Measurements from ENCODE around the gene ASB1. TPM values are rescaled to one million over a fixed set of nuclear protein-coding genes. Genes with fewer than 3 reads are reported as not detected.

The ASB1 gene
- total and polyA plus RNA-seq, 2 of the 13 experiments (the other 11 are each of a cell fraction or from before 2014, with no cell fraction given), result 48.6 to 49.2 TPM

GRCh38 chr2:238441262-238442114 lies 14.8 kb downstream of the ASB1 start (continued):
- TF ChIP-seq ZBTB7B (CRISPR knock-in tag; IDR thresholded peaks at IDR 0.05) (peak; percentile 96), ISL2 (CRISPR knock-in tag; IDR thresholded peaks at IDR 0.05) (peak; percentile 42; the same call in 1 of the 2 replicates), EED (CRISPR knock-in tag; IDR thresholded peaks at IDR 0.05) (no peak), ZFP36 (IDR thresholded peaks at IDR 0.05; ENCODE audit: borderline replicate concordance, low read depth, low read length, partially characterized antibody) (peak; percentile 55), ZSCAN20 (CRISPR knock-in tag; IDR thresholded peaks at IDR 0.05; ENCODE audit: borderline replicate concordance) (no peak; the same call in 1 of the 2 replicates), ZNF546 (CRISPR knock-in tag; conservative IDR thresholded peaks at IDR 0.05) (no peak), ZNF441 (CRISPR knock-in tag; IDR thresholded peaks at IDR 0.05; ENCODE audit: borderline replicate concordance) (peak; percentile 70), SMARCC2 (IDR thresholded peaks at IDR 0.05) (no peak), ZNF724P (CRISPR knock-in tag; IDR thresholded peaks at IDR 0.05; ENCODE audit: borderline replicate concordance) (peak; percentile 79; the same call in 1 of the 2 replicates), ZNF20 (CRISPR knock-in tag; IDR thresholded peaks at IDR 0.05) (no peak), YY1 (IDR thresholded peaks at IDR 0.05; ENCODE audit: insufficient read depth, insufficient replicate concordance, low read depth, low read length) (no peak), REPIN1 (CRISPR knock-in tag; IDR thresholded peaks at IDR 0.05; ENCODE audit: borderline replicate concordance, low read depth) (peak; percentile 60; the same call in 1 of the 2 replicates), ZNF883 (CRISPR knock-in tag; IDR thresholded peaks at IDR 0.05; ENCODE audit: not compliant biosample characterization) (peak; percentile 61), ZNF749 (CRISPR knock-in tag; IDR thresholded peaks at IDR 0.05; ENCODE audit: borderline replicate concordance) (no peak), CERS6 (CRISPR knock-in tag; IDR thresholded peaks at IDR 0.05) (no peak), ZNF672 (CRISPR knock-in tag; IDR thresholded peaks at IDR 0.05) (no peak), ZNF816 (CRISPR knock-in tag; IDR thresholded peaks at IDR 0.05; ENCODE audit: borderline replicate concordance) (no peak), GTF2F1 (IDR thresholded peaks at IDR 0.05; ENCODE audit: low read length) (no peak), STAG1 (CRISPR knock-in tag; IDR thresholded peaks at IDR 0.05) (peak; percentile 72), SNRNP70 (IDR thresholded peaks at IDR 0.05; ENCODE audit: low read depth, low read length) (no peak), ZNF577 (CRISPR knock-in tag; IDR thresholded peaks at IDR 0.05; ENCODE audit: borderline replicate concordance, low read depth) (no peak), ZNF263 (CRISPR knock-in tag; IDR thresholded peaks at IDR 0.05) (peak; percentile 62), ZSCAN25 (CRISPR knock-in tag; IDR thresholded peaks at IDR 0.05) (peak; percentile 65)
- TF ChIP-seq, protein P1, sequence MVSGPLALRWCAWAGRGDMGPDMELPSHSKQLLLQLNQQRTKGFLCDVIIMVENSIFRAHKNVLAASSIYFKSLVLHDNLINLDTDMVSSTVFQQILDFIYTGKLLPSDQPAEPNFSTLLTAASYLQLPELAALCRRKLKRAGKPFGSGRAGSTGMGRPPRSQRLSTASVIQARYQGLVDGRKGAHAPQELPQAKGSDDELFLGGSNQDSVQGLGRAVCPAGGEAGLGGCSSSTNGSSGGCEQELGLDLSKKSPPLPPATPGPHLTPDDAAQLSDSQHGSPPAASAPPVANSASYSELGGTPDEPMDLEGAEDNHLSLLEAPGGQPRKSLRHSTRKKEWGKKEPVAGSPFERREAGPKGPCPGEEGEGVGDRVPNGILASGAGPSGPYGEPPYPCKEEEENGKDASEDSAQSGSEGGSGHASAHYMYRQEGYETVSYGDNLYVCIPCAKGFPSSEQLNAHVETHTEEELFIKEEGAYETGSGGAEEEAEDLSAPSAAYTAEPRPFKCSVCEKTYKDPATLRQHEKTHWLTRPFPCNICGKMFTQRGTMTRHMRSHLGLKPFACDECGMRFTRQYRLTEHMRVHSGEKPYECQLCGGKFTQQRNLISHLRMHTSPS (CRISPR knock-in tag; IDR thresholded peaks at IDR 0.05; ENCODE audit: low read depth), result no peak
- TF ChIP-seq, protein P2, sequence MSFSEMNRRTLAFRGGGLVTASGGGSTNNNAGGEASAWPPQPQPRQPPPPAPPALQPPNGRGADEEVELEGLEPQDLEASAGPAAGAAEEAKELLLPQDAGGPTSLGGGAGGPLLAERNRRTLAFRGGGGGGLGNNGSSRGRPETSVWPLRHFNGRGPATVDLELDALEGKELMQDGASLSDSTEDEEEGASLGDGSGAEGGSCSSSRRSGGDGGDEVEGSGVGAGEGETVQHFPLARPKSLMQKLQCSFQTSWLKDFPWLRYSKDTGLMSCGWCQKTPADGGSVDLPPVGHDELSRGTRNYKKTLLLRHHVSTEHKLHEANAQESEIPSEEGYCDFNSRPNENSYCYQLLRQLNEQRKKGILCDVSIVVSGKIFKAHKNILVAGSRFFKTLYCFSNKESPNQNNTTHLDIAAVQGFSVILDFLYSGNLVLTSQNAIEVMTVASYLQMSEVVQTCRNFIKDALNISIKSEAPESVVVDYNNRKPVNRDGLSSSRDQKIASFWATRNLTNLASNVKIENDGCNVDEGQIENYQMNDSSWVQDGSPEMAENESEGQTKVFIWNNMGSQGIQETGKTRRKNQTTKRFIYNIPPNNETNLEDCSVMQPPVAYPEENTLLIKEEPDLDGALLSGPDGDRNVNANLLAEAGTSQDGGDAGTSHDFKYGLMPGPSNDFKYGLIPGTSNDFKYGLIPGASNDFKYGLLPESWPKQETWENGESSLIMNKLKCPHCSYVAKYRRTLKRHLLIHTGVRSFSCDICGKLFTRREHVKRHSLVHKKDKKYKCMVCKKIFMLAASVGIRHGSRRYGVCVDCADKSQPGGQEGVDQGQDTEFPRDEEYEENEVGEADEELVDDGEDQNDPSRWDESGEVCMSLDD (CRISPR knock-in tag; IDR thresholded peaks at IDR 0.05; ENCODE audit: borderline replicate concordance), result no peak

All from HepG2 (cell line).